ENCODE data around the gene CRYBG1.

- TF ChIP-seq CTCF (conservative IDR thresholded peaks at IDR 0.05; ENCODE audit: low read depth, low read length) (no peak), EZH2 (IDR thresholded peaks at IDR 0.05; ENCODE audit: borderline replicate concordance, low read depth, low read length, poor library complexity, severe bottlenecking) (no peak)
Measured at GRCh38 chr6:106347219-106347618, 13.3 kb upstream of the CRYBG1 start.

All from A673 (cell line).